LNCaP clone FGC (cell line): Measurements from ENCODE around the gene MORC4.

Source experiments
- DNase-seq: peaks from one replicate; pipeline ENCODE4 v3.0.0-alpha.2; 2011; ENCODE audit warnings: low read depth
- H3K4me3 ChIP-seq: 2 replicates; pipeline ENCODE4 v1.5.1; 2011; ENCODE audit warnings: mild to moderate bottlenecking, low read depth, low read length, control low read depth
- TF ChIP-seq, protein P1 (sequence below): IDR thresholded peaks from 2 replicates; pipeline ENCODE4 v1.5.1; 2012; ENCODE audit warnings: mild to moderate bottlenecking; ENCODE audit not compliant: control insufficient read depth, insufficient read depth; ENCODE audit errors: extremely low read depth

The MORC4 gene

DNA sequence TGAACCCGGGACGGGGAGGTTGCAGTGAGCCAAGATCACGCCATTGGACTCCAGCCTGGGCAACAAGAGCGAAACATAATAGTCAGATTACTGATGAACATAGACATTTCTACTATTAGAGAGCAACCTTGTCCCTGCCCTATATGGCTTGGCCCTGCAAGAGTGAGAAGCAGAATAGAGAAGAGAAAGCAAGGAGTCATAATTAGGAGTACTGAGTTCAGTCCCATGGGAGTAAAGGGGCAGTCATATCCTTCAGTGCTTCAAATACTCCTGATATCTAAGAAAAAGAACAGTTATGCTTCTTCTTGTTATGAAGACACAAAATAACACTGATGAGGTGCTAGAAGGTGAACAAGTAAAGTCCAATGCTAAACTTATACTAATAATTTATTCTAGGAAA, 46.0 kb downstream of the MORC4 start:
- no peak overlapping the region for H3K4me3 ChIP-seq
- DNase-seq: no peak
- TF ChIP-seq, protein P1, sequence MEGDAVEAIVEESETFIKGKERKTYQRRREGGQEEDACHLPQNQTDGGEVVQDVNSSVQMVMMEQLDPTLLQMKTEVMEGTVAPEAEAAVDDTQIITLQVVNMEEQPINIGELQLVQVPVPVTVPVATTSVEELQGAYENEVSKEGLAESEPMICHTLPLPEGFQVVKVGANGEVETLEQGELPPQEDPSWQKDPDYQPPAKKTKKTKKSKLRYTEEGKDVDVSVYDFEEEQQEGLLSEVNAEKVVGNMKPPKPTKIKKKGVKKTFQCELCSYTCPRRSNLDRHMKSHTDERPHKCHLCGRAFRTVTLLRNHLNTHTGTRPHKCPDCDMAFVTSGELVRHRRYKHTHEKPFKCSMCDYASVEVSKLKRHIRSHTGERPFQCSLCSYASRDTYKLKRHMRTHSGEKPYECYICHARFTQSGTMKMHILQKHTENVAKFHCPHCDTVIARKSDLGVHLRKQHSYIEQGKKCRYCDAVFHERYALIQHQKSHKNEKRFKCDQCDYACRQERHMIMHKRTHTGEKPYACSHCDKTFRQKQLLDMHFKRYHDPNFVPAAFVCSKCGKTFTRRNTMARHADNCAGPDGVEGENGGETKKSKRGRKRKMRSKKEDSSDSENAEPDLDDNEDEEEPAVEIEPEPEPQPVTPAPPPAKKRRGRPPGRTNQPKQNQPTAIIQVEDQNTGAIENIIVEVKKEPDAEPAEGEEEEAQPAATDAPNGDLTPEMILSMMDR: no peak

DNA sequence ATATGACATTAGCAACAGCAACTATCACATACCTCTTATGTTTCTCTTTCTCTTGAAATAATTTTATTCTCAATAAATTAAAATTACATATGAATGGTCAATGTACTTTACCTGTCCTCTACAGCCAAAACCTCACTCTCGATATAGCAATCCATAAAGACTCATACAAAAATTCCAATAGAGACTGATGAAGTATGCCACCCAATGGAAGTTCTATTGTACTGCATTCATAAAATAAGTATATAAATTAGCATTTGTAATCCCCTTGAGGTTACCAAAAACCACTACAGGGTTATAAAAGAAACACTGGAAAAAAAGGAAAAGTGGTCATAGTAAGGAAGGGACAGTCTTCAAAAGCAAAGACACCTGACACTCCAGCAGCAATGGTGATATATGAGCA, 47.0 kb downstream of the MORC4 start:
- DNase-seq: no peak
- TF ChIP-seq, protein P1: no peak
- H3K4me3 ChIP-seq: no peak overlapping the region

DNA sequence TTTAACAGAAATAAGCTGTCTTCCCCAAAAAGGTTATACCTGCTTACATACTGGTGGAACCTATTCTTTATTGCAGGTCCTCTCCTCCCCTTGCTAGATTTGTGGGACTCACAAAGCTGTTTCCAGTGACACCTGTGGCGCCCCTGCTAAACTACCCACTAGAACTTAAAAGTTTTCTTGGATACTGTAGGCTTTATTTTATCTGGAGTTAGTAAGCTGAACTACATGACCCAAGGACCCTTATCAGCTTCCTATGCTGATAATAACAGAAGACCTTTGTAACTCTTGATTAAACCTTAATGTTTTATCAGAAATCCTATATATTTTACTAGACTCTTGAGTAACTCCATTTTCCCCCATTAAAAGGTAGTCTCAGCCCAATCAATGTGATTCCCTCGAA, 47.5 kb downstream of the MORC4 start:
- TF ChIP-seq, protein P1: no peak
- no peak for DNase-seq
- H3K4me3 ChIP-seq: no peak overlapping the region

DNA sequence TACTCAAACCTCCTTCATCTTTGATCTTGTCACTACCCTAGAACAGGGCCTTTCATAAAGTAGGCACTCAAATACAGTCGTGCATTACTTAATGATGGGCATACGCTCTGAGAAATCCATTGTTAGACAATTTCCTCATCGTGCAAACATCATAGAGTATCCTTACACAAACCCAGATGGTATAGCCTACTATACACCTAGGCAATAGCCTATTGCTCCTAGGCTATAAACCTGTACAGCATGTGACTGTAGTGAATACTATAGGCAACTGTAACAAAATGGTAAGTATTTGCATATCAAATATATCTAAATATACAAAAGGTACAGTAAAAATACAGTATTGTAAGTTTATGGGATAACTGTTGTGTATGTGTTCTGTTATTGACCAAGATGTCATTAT, 47.9 kb downstream of the MORC4 start:
- H3K4me3 ChIP-seq: no peak overlapping the region
- TF ChIP-seq, protein P1: no peak
- no peak for DNase-seq

DNA sequence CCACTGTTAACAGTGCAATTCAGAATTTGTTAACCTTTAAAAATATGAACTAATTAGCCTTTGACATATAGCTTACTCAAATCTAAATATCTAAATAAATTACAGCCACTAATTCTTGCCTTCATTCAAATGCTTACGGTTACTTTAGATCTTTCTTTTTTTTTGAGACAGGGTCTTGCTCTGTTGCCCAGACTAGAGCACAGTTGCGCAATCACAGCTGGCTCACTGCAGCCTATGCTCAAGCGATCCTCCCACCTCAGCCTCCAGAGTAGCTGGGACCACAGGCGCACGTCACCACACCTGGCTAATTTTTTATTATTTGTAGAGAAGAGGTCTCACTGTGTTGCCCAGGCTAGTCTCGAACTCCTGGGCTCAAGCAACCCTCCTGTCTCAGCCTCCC, 48.8 kb downstream of the MORC4 start:
- H3K4me3 ChIP-seq: no peak overlapping the region
- TF ChIP-seq, protein P1: no peak
- DNase-seq: no peak

DNA sequence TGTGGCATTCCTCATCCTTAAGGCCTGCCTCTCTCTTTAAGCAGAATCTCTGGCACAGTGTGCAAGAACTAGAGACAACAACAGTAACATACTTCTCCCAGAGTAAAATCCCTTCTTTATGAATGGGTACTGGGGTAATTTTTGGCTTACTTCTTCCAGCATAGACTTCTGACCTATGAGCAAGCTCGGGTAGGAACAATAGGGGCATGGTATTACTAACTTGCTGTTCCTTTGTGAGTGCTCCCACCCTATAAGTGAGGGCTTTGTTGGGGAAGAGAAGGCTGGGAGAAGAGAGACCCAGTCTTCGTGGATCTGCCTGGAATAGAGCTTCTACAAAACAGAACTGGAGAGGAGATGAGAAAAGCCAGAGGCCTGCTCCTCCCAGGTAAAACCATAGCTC, 49.6 kb downstream of the MORC4 start:
- H3K4me3 ChIP-seq: no peak overlapping the region
- TF ChIP-seq, protein P1: no peak
- no peak for DNase-seq

DNA sequence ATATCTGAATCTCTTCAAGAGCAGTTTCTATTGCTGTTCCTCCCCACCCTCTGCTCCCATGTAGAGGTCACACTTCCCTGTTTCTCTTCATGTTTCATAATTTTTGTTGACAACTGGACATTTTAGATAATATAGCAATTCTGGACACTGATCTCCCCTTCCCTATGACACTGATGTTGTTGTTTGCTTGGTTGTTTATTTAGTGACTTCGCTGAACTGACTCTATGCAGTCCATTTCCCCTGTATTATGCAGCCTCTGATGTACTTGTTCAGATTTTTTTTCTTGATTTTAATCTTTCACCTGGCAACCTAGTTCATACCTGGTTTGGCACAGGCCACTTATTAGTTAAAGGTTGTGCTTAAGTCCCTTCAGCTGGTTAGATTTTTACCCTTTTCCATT, 50.6 kb downstream of the MORC4 start:
- TF ChIP-seq, protein P1: no peak
- no peak overlapping the region for H3K4me3 ChIP-seq
- no peak for DNase-seq
